CD4-positive, alpha-beta T cell treated with Interleukin-10 for 1 hour (primary cell): ENCODE results near the gene BPIFA3.
A peak's percentile ranks its signal among the peaks of the same experiment; 100 is the strongest.
"Not testable (repeated sequence)": the region's sequence is repeated elsewhere in the genome, so short reads cannot be mapped to it uniquely, and the experiment has no call there.

Experiments used
- DNase-seq: peaks from one replicate; pipeline ENCODE4 v3.0.0-alpha.2; 2020

Gene BPIFA3

DNA sequence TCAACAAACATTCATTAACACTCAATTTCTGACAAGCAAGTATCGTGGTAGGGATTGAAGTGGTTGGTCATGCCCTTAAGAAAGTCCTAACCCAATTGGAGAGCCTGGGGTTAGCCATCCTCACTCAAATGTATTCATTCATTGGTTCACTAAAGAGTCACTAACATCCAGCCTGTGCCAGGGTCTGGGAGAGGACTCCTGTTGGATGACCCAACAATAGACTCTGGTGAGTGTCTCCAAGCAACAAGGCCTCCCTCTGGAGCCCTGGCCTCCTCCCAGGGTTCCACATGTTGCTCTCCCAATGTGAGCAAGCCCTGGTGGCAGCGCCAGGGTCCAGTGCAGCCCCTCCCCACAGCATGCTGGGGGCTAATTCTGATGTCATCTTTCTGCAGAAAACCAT lies at the start of gene BPIFA3:
Gene BPIFA3, plus strand, starts transcription at position 301 of the 400 bp plus-strand sequence. CDS start 185 bp downstream, outside the sequence.
- DNase-seq = no peak

DNA sequence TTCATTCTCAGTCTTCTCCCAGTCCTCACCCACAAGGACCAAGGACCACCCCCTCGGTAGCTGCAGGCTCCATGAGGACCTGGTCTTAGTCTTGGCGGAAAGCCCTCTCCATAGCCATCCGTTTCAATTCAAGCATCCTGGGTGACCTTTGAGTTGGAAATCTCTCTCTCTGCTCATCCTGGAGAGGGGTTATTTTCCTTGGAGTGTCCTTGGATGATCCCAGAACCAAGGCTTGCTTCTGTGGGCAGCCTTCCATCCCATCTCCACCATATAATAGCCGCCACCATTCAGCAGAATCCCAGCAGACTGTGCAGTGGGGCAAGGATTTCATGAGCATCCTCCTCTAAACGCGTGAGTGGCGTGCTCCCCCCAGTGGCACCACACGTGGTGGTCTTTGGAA lies 49.3 kb upstream of the BPIFA3 start, which contains the start of gene BPIFA2:
Gene BPIFA2, plus strand, starts transcription at position 301 of the 400 bp plus-strand sequence. CDS start 987 bp downstream, outside the sequence.
- no peak for DNase-seq

DNA sequence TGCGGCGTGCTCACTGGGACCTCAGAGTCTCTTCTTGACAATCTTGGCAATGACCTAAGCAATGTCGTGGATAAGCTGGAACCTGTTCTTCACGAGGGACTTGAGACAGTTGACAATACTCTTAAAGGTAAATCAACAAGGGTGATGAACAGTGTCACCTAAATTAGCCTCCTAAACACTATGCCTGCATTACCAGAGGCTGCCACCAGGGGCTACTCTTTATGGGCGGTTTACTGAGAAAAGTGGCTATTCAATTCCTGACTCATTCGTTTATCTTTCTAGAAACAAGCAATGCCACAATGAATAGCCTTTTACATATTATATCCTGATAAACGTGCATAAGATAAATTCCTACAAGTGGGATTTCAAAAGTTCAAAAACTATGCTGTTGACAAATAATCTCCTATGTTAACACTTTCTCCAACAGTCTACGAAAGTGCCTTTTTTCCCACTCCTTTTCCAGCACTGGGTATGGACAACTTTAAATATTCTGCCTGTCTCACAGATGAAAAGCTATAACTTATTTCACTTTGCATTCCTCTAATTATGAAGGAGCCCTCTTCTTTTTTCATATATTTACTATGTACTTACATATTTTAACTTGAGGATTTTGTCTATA lies 47.9 kb upstream of the BPIFA3 start:
- no peak for DNase-seq

GRCh38 chr20:33172781-33173180 lies 44.4 kb upstream of the BPIFA3 start:
- DNase-seq = no peak

GRCh38 chr20:33175123-33175522 lies 42.0 kb upstream of the BPIFA3 start:
- DNase-seq = no peak

- no peak for DNase-seq
These were observed 41.1 kb upstream of the BPIFA3 start for GRCh38 chr20:33176101-33176500.

- no peak for DNase-seq
These were observed 39.3 kb upstream of the BPIFA3 start for GRCh38 chr20:33177866-33178265.

DNA sequence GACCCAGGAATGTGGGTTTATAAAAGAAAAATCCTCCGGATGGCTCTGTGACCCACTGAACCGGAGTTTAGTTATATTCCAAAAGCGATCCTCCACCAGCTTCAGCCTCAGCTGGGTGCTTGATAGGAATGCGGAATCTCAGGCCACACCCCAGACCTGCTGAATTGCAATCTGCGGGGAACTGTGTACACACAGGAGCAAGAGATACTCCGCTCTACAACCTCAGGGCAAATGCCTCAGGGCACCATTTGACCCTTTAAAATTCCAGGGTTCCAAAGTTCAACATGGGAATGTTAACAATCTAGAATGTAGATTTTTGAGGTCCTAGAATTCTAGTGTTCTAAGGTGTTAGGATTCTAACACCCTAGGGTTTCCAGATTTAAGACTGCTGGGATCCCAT lies 38.4 kb upstream of the BPIFA3 start:
- DNase-seq = no peak

DNA sequence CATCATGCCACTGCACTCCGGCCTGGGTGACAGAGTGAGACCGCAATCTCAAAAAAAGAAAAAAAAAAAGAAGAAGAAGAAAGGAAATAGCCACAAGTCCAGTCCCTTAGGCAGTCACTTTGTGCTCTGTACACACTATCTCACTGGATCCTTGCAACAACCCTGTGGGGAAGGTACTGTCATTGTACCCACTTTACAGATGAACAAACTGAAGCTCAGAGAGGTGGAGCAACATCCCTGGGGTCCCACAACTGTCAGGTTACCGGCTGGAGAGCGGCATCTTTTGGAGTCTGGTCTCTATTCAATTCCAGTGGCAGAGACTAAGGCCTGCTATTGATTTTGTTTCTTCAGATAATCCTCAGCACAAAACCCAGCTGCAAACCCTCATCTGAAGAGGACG lies 37.0 kb upstream of the BPIFA3 start:
- DNase-seq = no peak

- no peak for DNase-seq
These were observed 35.6 kb upstream of the BPIFA3 start for GRCh38 chr20:33181482-33182093.

DNA sequence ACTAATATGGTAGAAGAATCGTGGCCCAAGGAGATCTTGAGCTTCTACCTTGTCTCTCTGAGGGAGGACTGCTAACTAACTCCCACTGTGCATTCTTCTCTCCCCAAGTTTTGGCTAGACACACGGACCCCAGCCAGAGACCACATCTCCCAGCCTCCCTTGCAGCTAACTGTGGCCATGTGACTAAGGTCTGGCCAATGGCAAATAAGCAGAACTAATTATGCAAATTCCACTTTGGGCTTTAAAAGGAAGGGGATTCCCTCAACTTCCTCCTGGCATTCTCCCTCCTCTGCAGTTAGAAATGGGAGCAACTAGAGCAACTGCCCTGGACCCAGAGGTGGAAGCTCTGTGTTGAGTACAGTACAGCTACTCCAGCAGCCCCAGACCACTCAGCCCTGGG lies 33.8 kb upstream of the BPIFA3 start:
- DNase-seq = no peak

- not testable (repeated sequence) for DNase-seq
These were observed 32.0 kb upstream of the BPIFA3 start for GRCh38 chr20:33185031-33185590.

DNA sequence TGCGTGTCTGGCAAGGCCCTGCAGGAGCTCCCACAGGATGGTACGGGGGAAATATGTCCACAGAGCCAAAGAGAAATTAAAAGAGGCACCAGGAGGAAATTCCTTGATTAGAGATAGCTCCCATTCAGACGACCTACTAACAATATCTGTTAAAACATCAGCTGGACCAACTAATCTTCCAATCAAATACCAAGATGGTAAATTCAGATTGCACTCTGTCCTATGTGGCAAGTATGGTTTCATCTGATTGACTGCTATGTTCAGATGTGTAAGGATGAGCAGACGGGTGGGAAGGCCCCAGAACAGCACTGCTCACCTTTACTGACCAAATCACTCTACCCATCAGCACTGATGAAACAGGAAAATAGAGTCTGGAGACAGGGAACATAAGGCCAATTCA lies 29.7 kb upstream of the BPIFA3 start:
- DNase-seq = no peak

DNA sequence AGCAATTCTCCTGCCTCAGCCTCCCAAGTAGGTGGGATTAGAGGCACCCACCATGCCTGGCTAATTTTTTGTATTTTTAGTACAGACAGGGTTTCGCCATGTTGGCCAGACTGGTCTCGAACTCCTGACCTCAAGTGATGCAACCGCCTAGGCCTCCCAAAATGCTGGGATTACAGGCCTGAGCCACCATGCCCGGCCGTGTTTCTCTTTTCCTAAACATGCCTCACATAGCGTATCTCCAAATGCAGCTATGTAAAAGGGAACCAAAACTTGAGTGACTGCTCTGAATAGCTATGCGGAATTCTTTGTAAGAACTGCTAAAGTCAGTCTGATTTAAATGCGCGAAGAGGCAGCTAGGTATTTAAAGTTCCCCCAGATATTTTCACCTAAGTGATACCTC lies 28.7 kb upstream of the BPIFA3 start:
- DNase-seq = no peak

DNA sequence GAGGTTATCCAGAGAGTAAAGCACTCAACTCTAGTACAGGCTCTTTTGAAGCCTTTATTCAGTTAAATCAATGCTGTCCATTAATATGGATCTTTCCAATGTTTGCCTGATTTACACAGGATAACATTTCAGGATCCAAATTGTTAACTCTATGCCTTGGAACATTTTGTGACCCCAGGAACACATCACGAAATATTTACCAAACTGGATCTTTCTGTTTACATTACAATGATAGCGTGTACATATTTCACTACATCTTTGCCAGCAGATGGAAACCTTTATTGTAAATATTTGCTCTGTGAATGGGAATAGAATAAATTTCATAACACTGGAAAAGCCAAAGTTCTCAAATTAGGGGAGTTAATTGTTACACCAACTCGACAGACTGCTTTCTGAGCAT lies 25.7 kb upstream of the BPIFA3 start:
- DNase-seq = no peak

- DNase-seq = no peak
These were observed 25.2 kb upstream of the BPIFA3 start for GRCh38 chr20:33191955-33192354.

- no peak for DNase-seq
These were observed 24.1 kb upstream of the BPIFA3 start for GRCh38 chr20:33192912-33193501.

DNA sequence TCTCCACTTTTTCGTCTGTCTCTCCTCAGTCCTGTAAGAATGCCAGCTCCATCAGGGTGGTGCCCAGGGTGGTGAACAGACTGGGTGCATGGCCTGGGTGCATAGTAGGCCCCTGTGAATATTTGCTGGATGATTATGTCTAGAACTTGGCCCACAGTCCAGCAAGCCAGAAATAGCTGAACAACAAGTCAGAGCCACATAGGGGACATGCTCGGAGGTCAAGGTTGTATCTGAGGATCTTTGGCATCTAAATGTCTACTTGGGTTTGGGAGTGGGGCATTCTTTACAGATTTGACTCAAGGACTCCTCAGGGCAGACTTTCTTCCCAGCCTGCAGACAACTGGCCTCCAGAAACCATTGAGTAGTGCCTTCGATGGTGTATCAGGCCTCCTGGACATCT lies 18.1 kb upstream of the BPIFA3 start:
- DNase-seq = no peak

DNA sequence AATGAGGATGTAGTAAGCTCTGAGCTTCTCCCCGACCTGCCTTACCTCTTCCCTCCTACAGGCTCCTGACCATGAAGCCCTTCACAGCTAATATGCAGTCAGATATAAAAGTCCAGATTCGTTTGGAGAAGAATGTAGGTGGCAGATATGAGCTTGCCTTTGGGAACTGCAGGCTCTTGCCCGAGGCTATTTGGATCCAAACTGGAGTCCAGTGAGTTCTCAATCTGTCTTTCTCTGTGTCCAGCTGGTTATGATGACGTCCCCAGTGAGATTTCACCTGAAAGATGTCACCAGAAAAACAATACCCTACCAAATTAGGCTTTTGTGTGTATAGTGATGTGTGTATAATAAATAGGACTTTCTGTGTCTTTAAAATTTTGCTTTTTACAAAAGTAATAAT lies 14.7 kb upstream of the BPIFA3 start:
- no peak for DNase-seq

DNA sequence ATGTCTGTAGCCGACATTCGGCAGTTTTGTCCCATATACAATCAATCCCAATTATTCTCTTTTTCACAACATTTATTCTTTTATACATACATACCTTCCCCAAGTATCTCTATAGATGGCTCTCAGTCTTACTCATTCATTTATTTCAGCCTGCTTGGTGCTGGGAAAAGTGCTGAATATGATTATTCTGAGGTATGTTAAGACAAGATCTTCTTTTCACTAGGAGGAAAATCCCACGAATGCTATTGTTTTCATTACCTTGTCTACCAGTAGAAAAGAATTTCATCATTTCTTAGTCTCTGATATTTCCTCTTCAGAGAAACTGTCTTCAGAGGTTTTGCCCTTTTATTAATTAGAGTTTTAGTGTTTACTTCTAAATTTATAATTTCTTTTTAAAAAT lies 13.7 kb upstream of the BPIFA3 start:
- DNase-seq = no peak

- DNase-seq = peak; percentile 23
These were observed 7.4 kb upstream of the BPIFA3 start for GRCh38 chr20:33209789-33210188.

- no peak for DNase-seq
These were observed 6.8 kb upstream of the BPIFA3 start for GRCh38 chr20:33210371-33210770.

DNA sequence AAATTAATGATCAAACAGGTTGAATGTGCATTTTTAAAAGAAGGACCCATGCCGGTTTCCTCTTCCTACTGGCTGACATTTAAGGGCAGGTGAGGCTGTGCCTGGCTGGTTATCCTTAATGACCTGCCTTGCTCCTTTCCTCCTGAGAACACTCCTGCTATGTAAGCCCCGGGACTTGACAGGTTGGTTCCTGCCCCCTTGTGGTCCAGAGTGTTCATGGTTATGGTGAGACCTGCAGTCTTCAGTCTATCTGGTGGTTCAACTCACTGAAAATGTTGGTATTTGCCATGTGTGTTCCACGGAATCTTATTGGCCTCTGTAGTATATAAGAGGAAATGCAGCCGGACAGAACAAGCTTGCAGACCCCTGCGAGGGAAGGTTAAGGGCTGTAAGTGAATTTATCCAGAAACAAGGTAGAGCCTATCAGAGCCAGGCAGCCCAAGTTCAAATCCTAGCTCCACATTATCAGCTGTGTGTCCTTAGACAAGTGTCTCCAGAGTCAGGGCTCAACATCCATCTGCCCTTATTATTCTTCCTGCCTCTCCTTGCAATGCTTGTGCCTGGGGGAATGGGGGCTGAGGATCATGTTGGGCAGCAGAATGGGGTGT lies 5.2 kb upstream of the BPIFA3 start:
- no peak for DNase-seq

DNA sequence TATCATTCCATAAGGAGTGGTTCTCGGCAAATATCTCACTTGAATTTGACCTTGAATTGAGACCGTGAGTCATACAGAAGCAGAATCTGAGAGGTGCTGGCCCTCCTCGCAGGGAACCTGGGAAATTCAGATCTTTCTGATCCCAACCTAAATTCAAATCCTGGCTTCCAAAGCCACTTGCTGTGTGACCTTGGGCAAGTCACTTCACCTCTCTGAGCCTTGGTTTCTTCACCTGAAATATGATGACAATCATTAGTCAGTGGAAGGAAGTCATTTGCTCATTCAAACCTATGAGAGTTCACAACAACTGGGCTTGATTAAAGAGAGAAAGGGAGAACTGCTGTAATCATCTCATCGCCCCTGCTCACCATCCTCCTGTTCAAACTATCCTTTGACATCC lies 7.2 kb downstream of the BPIFA3 start:
- DNase-seq = no peak
